Keratinocyte (primary cell): ENCODE measurements around the gene RPL41. TPM values are rescaled to one million over a fixed set of nuclear protein-coding genes. Genes with fewer than 3 reads are reported as not detected.

Source experiments
- DNase-seq: peaks from one replicate; pipeline ENCODE4 v3.0.0-alpha.2; 2011; ENCODE audit warnings: low read depth, missing footprints, low spot score
- FAIRE-seq: peaks from 2 replicates; lab custom pipeline; 2011; peaks lifted over from hg19 to GRCh38; lab: Jason Lieb, UNC
- H2AFZ ChIP-seq: 2 replicates; pipeline ENCODE4 v1.6.0; 2012; ENCODE audit warnings: low read length, control low read depth, inconsistent platforms; ENCODE audit not compliant: control insufficient read depth
- H3K27ac ChIP-seq: 2 replicates; pipeline ENCODE4 v1.5.1; 2011; ENCODE audit warnings: low read length; ENCODE audit not compliant: control insufficient read depth, insufficient read depth
- H3K27me3 ChIP-seq: 3 replicates; pipeline ENCODE4 v1.6.0; 2011; ENCODE audit warnings: low read length; ENCODE audit not compliant: control insufficient read depth, insufficient read depth; ENCODE audit errors: extremely low read depth
- H3K36me3 ChIP-seq, 2 experiments: 2 replicates in 1 of 2; 3 replicates in 1 of 2; pipeline ENCODE4 v1.5.1; 2011; ENCODE audit warnings: low read length in 2 of 2, mild to moderate bottlenecking in 1 of 2; ENCODE audit not compliant: control insufficient read depth in 2 of 2, insufficient read depth in 2 of 2; ENCODE audit errors: extremely low read depth in 1 of 2
- H3K4me1 ChIP-seq: 3 replicates; pipeline ENCODE4 v1.5.1; 2011; ENCODE audit warnings: low read length; ENCODE audit not compliant: control insufficient read depth, insufficient read depth; ENCODE audit errors: extremely low read depth
- H3K4me2 ChIP-seq: 3 replicates; pipeline ENCODE4 v1.6.0; 2011; ENCODE audit warnings: low read depth, low read length; ENCODE audit not compliant: control insufficient read depth, insufficient read depth; ENCODE audit errors: extremely low read depth
- H3K4me3 ChIP-seq, 3 experiments: fragments of 200-600 bp in 1 of 3; sonication (generic) in 1 of 3; 2 replicates in 2 of 3; 3 replicates in 1 of 3; pipeline ENCODE4 v1.5.1; 2011 to 2016; ENCODE audit warnings: low read length in 3 of 3, mild to moderate bottlenecking in 3 of 3, control low read depth in 2 of 3, inconsistent platforms in 1 of 3, low read depth in 1 of 3, mixed read lengths in 1 of 3, mixed run types in 1 of 3, moderate library complexity in 1 of 3; ENCODE audit not compliant: control insufficient read depth in 2 of 3, insufficient read depth in 2 of 3; ENCODE audit errors: extremely low read depth in 1 of 3
- H3K79me2 ChIP-seq: 2 replicates; pipeline ENCODE4 v1.6.0; 2012; ENCODE audit warnings: low read length; ENCODE audit not compliant: control insufficient read depth, insufficient read depth
- H3K9ac ChIP-seq: 3 replicates; pipeline ENCODE4 v1.6.0; 2011; ENCODE audit warnings: low read length; ENCODE audit not compliant: control insufficient read depth, insufficient read depth; ENCODE audit errors: extremely low read depth
- H3K9me1 ChIP-seq: 3 replicates; pipeline ENCODE4 v1.6.0; 2011; ENCODE audit warnings: low read length; ENCODE audit not compliant: control insufficient read depth, insufficient read depth; ENCODE audit errors: extremely low read depth
- H3K9me3 ChIP-seq: 2 replicates; pipeline ENCODE4 v1.5.1; 2012; ENCODE audit warnings: low read depth, low read length; ENCODE audit not compliant: control insufficient read depth
- H4K20me1 ChIP-seq: 3 replicates; pipeline ENCODE4 v1.6.0; 2011; ENCODE audit warnings: low read length; ENCODE audit not compliant: control insufficient read depth, insufficient read depth; ENCODE audit errors: extremely low read depth
- EZH2 ChIP-seq: IDR thresholded peaks from one replicate; pipeline ENCODE4 v1.6.1; 2012; ENCODE audit warnings: inconsistent platforms, mild to moderate bottlenecking, low read length, moderate library complexity
- dilution Hi-C: fragments of 300-500 bp; cut with MboI; formaldehyde crosslinking; loops from one replicate; pipeline ENCODE4 v1.7.0; 2020; ENCODE audit warnings: low sequenced_read_pairs; ENCODE audit not compliant: extremely low pct_ligation_motif_present
- polyA plus RNA-seq, 5 experiments: library from polyadenylated mRNA; depleted of rRNA in 3 of 5; stranded (reverse) in 3 of 5; stranded (forward) in 1 of 5; unstranded in 1 of 5; fragments of >200 nt; gene quantifications; 1 replicate in 1 of 5; 2 replicates in 3 of 5; 3 replicates in 1 of 5; pipeline versions ENCODE4 v1.2.1 to v1.2.3, GENCODE V29; 2011 to 2012; ENCODE audit warnings: missing spikeins in 2 of 5, low read depth in 1 of 5, low replicate concordance in 1 of 5
- TF ChIP-seq, protein P1 (sequence below), 3 experiments: IDR thresholded peaks in 1 of 3; conservative IDR thresholded peaks in 1 of 3; optimal IDR thresholded peaks in 1 of 3; 2 replicates in 2 of 3; 3 replicates in 1 of 3; pipeline versions ENCODE3 to v1.5.1; 2011; ENCODE audit warnings: low read length in 3 of 3, mild to moderate bottlenecking in 3 of 3, moderate library complexity in 2 of 3, control low read depth in 1 of 3, inconsistent platforms in 1 of 3; ENCODE audit not compliant: insufficient read depth in 2 of 3; ENCODE audit errors: extremely low read depth in 1 of 3

The RPL41 gene
- polyA plus RNA-seq, 1 donor (not counting 4 experiments of a cell fraction or from before 2014, with no cell fraction given) = 10,481 TPM

DNA sequence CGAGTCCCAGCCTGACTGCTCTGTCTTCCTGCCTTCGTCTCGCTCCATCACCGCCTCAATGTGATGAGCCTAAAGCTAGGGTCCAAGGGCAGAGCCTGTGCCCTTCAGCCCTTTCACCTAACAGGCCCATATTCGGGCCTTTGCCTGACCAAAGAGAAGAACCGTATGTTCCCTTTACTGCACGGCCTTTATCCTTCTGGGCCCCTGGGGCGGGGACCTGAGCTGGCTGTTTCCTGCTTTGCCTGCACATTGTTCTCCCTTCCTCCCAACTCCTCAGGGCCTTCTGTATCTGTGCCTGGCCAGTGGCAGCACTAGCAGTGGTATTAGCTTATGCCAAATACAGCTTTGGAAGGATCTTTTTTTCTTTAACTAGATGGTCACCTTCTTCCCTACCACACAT is 27.4 kb downstream of the RPL41 start:
- Histone ChIP-seq H2AFZ (no peak overlapping the region), H3K4me2 (no peak overlapping the region), H3K27me3 (no peaks in the 10 kb centered on the region), H3K4me3 (no peak overlapping the region), H3K4me1 (no peaks in the 10 kb centered on the region), H4K20me1 (no peaks in the 10 kb centered on the region), H3K27ac (no peak overlapping the region), H3K9ac (no peak overlapping the region), H3K9me3 (no peaks in the 10 kb centered on the region), H3K79me2 (no peaks in the 10 kb centered on the region), H3K36me3 (peaks cover 34 to 36% of the 10 kb centered on the region in 2 experiments), H3K9me1 (no peaks in the 10 kb centered on the region)
- TF ChIP-seq EZH2 = no peak
- TF ChIP-seq, protein P1, sequence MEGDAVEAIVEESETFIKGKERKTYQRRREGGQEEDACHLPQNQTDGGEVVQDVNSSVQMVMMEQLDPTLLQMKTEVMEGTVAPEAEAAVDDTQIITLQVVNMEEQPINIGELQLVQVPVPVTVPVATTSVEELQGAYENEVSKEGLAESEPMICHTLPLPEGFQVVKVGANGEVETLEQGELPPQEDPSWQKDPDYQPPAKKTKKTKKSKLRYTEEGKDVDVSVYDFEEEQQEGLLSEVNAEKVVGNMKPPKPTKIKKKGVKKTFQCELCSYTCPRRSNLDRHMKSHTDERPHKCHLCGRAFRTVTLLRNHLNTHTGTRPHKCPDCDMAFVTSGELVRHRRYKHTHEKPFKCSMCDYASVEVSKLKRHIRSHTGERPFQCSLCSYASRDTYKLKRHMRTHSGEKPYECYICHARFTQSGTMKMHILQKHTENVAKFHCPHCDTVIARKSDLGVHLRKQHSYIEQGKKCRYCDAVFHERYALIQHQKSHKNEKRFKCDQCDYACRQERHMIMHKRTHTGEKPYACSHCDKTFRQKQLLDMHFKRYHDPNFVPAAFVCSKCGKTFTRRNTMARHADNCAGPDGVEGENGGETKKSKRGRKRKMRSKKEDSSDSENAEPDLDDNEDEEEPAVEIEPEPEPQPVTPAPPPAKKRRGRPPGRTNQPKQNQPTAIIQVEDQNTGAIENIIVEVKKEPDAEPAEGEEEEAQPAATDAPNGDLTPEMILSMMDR (optimal IDR thresholded peaks at IDR 0.05 in 1 of 3, IDR thresholded peaks at IDR 0.05 in 1 of 3, conservative IDR thresholded peaks at IDR 0.05 in 1 of 3; ENCODE audit: extremely low read depth in 1 of 3, insufficient read depth in 2 of 3, low read length in 3 of 3) = no peak
- dilution Hi-C loops = no loop called here
- FAIRE-seq (no peak), DNase-seq (no peak)

DNA sequence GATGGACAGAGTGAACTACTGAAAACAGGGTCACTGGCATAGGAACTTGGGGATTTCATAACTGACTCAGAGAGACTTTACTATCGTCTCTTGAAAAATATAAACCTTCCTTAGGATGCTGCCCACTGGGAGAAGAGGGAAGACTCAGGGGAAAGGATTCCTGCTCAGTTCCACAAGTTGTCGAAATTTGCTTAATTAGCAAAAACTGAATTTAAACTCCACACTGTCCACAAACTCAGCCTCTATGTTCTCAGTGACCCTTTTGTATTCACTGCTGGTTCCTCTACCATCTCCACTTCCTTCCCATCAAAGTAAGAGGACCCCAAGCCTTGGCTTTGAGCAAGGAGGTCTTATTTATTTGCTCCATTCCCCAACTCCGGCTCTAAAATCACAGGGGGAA is 28.8 kb downstream of the RPL41 start:
- Histone ChIP-seq H4K20me1 (no peaks in the 10 kb centered on the region), H3K36me3 (peaks cover 30 to 36% of the 10 kb centered on the region in 2 experiments), H3K4me2 (no peak overlapping the region), H3K27ac (no peak overlapping the region), H2AFZ (no peak overlapping the region), H3K27me3 (no peaks in the 10 kb centered on the region), H3K9ac (no peak overlapping the region), H3K9me3 (no peaks in the 10 kb centered on the region), H3K79me2 (no peaks in the 10 kb centered on the region), H3K4me1 (no peaks in the 10 kb centered on the region), H3K9me1 (no peaks in the 10 kb centered on the region), H3K4me3 (no peak overlapping the region)
- dilution Hi-C loops = no loop called here
- FAIRE-seq (no peak), DNase-seq (no peak)
- TF ChIP-seq, protein P1 (optimal IDR thresholded peaks at IDR 0.05 in 1 of 3, IDR thresholded peaks at IDR 0.05 in 1 of 3, conservative IDR thresholded peaks at IDR 0.05 in 1 of 3; ENCODE audit: extremely low read depth in 1 of 3, insufficient read depth in 2 of 3, low read length in 3 of 3) = no peak
- no peak for TF ChIP-seq EZH2
